ENCODE measurements around the gene FOXI1.
"Not testable (repeated sequence)": the region's sequence is repeated elsewhere in the genome, so short reads cannot be mapped to it uniquely, and the experiment has no call there.

The FOXI1 gene

DNA sequence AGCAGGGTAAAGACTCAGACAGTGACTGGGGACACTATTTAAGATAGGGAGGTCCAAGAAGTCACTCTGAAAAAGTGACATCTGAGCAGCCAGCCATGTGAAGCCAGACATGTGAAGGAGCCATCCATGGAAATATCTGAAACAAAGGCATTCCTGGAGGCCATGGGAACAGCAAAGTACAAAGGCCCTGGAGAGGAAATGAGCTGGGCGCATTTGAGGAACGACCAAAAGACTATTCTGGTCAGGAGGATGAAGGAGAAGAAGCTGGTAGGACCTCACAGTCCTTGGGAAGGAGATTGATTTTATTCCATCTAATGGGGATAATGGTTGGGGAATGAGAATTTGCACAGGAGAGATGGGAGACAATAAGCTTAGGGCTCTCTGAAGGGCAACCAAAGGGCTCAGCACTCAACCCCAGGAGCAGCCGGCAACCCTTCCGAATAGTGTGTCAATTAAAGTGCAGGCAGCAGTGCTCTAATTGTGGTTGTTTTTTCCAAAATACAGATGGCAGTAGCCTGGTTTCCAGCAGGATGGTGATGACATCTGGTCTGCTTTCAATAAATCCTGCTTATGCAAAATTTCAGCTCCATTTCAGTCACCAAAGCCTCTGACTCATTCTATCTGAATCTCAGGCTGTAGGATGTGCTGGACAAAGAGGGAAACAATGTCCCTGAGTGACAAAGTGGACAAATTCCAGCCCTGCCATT, 26.7 kb downstream of the FOXI1 start:
- no peak for DNase-seq

DNA sequence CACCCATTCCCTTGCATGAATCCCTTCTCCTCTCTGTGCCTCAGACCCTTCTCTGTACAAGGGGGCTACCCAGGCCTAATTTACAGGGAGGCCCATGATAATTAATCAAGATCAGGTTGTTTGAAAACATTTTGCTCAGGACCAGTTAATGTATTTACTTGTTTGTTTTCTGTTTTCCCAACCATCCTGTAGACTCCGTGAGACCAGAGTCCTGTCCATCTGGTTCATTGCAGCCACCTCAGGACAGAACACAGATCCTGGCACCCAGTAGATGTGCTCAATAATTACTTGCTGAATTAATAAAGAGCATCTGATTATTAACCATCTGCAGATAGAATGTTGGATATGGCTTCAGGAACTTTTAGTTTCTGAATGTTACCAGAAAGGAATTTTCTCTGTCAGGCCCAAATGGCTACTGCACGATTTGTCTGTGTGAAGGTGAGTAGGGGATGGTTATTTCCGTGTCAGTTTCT, 27.3 kb downstream of the FOXI1 start:
- no peak for DNase-seq

DNA sequence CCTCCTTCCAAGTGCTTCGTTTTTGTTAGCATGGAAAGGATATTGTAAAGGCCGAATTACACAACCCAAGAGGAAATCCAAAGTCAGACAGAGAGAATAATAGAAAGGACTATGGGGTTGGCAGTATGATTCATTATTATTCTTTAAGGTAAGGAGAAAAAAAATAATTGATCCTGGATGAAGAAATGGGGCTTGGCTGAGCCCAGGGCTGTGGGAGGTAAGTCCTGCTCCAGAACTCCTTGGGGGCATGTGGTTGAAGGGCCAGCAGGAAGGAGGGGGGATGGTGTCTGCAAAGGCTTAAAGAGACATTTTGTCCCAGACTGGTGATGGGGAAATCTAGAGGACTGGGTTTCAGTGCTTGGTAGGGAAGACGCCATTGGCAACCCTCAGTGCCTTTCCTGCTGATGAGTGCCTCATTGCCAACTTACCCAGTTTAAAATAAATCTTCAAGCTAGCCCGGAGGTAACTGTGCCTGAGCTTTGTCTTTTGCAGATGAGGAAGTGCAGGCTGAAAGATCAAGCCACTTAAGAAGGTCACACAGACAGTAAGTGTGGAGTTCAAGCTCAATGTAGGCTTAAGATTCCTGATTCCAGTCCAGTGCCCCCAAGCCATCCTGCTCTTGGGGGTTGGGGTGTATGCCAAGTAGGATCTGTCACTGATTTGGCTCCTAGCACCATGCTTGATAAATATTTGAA, 30.2 kb downstream of the FOXI1 start:
- DNase-seq: no peak

DNA sequence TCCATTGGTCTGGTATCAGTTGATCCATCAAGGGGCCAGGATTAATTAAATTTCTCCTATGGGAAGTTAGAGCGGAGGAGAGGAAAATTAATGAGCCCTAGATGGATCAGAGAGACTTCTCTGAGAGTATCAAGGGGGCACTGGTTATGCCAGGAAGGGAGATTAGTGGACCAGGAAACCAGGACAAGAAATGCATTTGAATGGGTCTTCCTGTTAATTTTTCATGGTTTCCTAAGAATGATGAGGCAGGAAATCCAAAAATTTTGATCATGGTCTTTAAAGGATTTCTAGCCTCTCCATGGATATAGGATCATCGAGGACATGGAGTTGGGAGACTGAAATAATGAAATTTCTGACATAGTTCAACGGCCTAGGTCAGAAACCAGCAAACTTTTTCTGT, 30.8 kb downstream of the FOXI1 start:
- no peak for DNase-seq

DNA sequence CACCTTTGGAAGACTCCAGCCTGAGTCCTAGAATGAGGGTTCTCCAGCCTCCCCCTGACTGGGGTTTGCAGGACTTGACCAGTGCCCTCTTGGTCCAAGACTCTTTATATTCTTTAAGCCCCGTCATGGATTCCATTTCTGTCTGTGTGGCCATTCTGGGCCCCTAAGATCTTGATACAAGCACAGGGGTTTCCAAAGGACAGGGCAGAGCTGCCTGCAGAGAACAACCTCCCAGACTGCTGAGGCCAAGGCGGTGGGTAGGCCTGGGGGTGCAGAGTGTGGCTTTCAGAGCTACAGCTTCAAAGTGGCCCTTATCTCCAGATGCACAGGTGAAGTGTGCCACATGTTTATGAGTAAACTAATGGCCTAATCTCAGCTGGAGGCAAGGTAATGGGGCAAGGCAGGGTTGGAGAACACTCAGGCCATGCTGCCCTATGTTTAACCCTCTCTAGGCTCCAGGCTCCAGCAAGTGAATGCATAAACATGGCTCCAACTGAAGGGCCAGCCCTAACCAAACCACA, 32.1 kb downstream of the FOXI1 start:
- DNase-seq: no peak

DNA sequence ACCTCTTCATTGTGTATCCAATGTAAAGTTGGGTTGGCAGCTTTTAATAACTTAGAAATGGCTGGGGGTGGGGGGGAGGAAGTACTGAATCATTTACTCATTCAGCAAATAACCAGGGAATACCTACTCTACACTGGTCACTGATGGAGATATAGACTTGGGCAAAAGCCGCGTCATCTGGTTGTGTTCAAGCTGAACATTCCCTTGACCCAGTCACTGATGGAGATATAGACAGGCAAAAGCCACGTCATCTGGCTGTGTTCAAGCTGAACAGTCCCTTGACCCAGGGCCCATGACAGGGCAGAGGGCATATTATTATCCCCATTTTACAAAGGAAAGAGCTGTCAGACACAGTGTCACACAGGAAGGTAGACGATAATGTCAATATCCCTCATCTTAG, 32.6 kb downstream of the FOXI1 start:
- DNase-seq: no peak

DNA sequence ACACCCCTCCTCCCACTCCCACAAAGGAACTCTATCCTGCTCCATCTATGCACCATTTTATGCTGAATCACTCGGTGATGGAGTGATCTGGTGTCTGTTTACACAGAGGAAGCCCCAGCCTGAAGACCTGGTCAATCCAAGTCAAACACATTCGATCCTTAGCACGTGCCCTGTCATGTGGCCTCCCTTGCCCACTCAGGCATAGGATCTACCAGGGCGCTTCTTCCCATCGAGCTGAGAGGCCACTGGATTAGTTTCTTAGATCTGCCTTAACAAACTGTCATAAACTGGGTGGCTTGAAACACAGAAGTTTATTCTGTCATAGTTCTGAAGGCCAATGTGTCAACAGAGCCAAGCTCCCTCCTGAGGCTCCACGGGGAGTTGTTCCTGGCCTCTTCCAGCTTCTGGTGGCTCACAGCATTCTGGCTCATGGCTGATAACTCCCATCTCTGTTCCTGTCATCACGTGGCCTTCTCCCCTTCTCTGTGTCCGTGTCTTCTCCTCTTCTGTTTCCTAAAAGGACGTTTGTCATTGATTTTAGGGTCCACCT, 34.2 kb downstream of the FOXI1 start:
- no peak for DNase-seq

DNA sequence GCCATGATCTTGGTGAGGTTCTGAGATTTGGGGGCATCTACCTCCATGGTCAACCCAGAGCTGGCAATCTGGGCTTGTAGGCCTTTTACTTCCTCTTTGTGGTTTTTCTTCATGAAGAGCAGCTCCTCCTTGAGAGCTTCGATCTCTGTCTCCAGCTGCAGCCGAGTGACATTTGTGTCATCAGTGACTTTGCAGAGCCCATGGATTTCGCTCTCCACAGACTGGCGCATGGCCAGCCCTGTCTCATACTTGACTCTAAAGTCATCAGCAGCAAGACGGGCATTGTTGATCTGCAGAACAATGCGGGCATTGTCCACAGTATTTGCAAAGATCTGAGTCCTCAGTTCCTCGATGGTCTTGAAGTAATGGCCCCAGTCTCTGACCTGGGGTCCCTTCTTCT, 35.5 kb downstream of the FOXI1 start:
- not testable (repeated sequence) for DNase-seq

DNA sequence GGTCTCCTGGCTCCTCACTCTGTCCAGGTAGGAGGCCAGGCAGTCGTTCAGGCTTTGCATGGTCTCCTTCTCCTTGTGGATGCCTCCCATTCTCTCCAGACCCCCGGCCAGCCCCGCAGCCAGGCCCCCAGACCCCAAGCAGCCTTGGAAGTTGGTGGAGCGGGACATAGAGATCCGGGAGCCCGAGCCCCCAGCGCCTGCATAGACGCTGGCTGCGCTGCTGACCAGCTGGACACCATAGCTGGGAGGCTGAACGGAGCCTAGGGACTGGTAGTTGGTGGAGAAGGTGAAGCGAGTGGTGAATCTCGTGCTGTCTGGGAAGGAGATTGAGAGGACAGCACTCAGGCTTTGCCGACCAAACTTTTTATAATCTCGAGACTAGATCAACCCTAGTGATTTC, 35.9 kb downstream of the FOXI1 start:
- no peak for DNase-seq

DNA sequence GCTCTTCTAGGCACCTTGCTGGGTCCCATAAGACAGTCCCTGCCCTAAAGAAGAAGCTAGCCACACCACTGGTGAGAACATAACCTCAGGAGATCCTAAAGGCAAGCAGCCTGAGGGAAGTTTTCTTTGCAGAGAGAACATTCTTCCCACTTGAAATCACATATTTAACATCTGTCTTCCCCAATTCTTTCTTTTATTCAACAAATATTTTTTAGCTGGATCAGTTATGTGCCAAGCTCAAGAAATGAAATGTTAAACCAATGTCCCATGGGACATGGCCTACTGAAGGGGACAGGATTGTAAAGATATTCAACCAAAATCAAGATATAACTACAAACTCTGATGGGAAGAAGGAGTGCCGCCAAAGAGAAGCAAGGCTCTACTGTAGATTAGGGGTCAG, 36.5 kb downstream of the FOXI1 start:
- no peak for DNase-seq

DNA sequence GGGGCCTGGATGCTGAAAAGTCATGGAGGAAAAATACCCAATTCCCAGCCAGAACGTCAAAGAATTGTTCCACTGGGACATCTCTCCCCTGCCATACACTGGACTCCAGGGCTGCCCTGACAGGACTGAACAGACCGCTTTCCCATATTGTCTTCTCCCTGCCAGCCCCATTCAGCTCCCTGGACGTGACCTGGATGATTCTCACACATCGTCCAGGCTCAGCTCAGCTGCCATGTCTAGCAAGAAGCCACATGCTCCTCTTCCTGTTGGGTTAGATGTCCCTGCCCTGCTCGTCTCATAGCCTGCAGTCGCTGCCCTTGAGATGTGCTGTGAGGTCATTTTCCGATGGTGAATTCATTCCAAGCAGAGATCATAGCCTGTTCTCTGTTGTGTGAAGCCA, 37.4 kb downstream of the FOXI1 start:
- no peak for DNase-seq

DNA sequence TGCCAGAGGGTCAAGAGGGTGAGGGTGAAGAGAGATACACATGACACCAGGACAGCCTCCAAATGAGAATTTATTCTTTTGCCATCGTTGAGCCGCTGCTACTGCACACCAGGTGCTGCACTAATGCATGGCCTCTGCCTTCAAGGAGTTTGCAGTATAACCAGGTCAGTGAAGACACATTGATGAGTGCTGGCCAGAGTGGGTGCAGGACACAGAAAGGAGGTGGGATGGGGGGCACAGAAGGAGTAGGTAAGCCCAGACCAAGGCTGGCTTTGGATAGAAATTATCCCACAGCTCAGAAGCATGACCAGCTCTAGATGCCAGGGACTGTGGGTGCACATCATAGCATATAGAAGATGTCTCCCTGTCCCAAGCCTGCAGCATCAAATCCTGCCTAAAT, 38.0 kb downstream of the FOXI1 start:
- no peak for DNase-seq

DNA sequence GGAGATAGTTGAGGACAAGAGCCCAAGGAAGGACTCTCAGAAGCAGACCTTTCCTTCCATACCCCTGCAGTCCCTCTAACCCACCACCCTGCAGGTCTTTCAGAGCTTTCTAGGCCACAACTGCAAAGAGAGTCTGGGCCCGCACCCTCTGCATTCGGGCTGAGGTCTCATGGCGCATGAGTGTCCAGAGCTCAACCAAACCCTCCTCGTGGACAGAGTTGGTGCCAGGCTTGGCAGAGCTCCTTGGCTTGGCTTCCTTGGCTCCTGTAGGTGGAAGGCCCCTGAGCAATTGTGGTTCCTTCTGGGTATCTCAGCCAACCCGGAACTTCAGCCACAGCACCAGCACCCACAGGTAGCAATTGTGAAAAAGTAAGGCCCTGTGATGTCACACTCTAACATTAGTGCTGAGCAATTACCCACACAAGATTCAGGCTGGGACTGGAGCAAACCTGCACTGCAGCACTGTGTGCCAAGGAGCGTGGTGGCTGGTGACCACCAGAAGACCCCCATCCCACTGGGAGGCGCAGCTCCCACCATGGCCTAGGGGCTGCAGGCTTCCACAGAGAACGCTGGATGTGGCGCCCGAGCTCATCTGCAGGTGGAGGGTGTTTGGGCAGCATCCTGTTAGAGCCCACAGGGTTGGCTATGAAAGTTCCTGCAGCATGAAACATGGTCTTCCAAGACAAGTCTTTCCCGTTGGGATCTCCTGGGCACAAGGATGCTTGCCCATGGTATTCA, 38.8 kb downstream of the FOXI1 start:
- DNase-seq: no peak

DNA sequence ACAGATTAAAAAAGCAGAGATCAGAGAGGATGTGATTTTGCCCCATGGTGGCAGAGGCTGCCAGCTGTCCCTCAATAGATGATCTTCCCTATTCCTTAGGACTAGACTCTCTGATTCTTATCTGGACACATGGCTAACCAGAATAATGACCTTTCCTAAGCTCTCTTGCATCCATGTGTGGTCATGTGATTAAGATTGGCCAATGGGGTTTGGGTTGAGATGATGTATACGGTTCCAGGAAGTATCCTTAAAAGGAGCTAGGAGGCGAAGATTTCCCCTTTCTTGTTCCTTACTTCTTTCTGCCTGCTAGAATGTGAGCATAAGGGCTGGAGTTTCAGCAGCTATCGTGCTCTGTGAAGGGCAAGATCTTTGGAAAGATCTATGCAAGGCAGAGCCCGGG, 39.8 kb downstream of the FOXI1 start:
- DNase-seq: no peak

DNA sequence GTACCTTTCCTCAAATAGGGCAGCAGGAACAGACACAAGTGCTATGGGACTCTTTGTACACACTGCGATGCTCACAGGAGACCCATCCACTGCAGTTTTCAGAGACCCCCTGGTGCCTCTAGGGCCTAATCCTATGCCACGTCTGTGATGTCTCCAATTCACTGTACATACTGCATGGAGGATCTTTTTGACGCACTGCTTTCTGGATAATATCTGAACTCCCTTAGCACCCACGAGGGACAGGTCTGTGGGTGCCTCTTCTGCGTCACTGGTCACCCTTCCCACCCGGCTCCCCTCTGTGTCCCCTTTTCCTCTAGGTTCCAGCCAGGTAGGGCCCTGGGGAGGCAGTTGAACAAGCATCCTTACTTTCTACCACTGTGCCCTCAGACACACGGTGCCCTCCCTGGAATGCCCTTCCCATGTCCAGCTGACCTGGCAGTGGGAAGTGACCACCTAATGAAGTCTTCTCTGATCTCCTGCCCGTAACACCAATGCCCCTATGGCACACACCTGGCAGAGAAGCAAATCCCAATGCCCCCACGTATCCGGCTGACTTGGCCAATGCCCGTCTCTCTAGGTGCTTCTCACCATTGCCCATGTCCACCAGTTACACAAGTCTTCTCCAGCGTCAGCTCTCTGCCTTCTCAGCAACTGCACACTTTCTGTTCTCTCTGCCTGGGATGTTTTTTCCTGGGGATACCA, 41.5 kb downstream of the FOXI1 start:
- no peak for DNase-seq

DNA sequence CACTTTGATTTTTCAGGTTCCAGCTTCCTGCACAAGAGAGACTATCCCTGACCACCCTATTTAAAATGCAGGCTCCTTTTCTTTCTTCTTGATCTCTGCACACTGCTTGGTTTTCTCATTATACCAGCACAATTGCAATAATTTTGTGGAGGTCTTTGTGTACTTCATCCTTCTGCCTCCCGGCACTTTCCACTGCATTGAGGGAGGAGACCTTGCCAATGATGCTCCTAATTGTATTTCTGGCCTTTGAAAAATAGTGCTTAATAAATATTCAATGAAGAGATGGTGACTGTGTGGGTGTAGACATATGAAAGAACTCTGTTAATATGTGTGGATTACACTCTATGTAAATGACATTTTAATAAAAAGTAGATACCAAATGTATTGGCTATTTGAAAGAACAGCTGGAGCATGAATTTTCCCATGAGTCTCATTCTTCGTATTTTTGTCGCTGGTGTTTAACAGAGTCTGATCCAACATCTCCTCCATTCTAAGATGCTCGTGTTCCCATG, 42.1 kb downstream of the FOXI1 start:
- no peak for DNase-seq

DNA sequence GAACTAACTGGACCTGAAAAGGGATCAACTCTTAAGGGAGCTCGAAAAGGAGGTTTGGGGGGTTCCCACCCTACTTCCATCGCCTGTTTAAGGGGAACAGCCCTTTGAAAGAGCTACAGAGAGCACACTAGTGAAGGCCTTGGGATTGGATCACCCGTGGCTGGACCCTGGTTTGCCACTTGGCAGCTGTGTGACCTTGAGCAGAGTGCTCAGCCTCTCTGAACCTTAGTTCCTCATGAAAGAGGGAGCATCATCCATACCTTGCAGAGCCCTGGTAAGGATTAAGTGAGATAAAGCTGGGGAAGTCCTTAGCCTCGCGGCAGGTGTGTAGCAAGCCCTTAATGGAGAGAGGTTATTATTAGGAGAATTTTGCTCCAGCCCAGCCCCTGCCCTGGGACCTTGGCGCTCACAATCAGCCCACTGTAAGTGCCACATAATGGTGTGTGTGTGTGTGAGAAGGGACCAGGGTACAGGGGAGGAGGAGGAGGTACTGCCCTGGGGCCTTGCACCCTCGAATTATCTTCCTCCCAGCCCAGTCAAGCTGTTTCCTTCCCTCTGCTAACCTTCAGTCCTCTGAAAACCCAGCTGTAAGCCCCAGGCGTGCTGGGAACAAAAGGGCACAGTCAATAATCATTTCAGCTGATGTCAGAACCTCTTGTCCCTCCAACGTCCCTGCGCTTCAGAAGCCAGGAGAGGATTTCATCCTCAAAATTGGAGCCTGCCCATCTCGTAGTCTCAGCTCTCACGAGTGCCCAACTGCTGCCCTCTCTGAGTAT, 42.9 kb downstream of the FOXI1 start:
- no peak for DNase-seq

DNA sequence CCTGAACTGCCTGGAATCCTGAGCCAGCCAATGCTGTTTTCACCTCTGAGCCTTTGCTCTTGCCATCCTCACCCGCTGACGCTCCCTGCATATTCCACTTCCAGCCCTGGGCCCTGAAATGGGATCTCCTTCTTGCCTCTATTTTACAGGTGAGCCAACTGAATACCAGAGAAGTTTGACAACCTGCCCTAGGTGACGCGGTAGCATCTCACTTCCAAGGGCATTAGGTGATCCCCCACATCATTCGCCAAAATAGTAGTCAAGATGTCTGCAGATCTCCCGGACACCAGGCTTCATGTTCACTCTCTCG, 43.5 kb downstream of the FOXI1 start:
- DNase-seq: no peak

DNA sequence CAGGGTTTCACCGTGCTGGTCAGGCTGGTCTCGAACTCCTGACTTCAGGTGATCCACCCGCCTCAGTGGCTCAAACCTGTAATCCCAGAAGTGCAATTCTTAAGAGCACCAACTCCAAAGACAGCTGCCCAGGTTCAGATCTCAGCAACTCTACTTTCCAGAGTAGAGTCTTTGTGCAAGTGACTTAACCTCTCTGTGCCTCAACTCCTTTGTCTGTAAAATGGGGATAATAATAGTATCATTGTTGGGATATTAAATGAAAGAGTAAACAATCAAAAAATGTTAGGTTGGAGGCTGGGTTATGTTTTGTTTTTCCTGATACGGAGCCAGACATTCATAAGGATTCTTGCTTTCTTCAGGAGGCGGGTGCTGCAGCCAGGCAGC, 45.0 kb downstream of the FOXI1 start:
- no peak for DNase-seq

DNA sequence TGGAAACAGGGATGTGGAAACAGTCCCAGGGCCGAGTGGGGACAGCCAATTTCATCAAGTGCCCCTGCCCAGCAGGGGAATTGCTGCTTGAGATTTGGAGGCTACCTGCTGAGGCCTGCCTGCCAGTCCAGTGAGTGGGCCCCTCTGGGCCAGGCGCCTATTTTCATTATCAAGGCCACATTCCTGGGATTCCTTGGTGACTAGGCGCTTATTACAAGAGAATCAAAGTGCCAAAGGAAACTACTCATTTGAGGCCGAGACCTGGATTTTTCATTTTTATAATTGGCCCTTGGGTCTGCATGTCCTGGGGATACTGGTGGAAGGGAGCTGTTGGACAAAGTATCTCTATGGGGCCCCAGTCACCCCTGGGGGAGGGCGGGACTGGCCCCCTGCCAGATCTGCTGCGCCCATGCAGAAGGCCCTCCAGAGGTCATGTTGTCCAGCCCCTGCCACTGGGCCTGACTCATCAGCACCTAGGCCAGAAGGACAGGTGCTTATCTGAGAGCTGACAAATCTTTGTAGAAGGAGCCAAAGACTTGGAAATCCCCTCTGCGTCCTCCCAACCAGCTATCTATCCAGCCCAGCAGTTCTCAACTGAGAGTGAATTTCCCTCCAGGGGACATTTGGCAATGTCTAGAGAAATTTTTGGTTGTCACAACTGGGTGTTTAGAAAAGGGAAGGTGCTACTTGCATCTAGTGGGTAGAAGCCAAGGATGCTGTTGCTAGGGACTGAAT, 45.6 kb downstream of the FOXI1 start:
- DNase-seq: no peak

DNA sequence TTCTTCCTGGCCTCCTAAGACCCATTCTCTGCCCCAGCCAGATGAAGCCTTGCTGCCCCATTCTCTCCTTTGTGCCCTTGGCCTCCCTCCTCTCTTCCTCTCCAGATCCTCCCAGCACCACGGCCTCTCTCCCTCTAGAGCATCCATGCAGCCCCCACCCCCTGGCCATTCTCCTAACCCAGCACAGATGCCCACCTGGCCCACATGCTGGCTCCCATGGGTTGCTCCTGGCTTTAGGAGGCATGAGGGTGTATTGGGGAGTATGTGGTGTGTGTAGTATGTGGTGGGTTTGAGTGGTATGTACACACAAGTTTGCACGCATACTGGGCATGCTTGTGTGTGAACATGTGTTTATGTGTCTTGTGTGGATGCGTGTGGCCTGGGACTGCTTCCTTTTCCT, 47.1 kb downstream of the FOXI1 start:
- no peak for DNase-seq

Data from activated CD8-positive, alpha-beta memory T cell treated with anti-CD3 and anti-CD28 coated beads, Interleukin-2, amount 50 U/mL, for 4 hours (primary cell).